HEK293T (cell line): ENCODE results near the gene FOXI2.

ENCODE experiments used
- ARNT ChIP-seq: fragments of 450-650 bp; IDR thresholded peaks from 2 replicates; pipeline ENCODE4 v1.6.1; 2017; ENCODE audit warnings: mild to moderate bottlenecking
- BHLHE40 ChIP-seq: fragments of 450-650 bp; IDR thresholded peaks from 2 replicates; pipeline ENCODE4 v1.6.1; 2016; ENCODE audit warnings: mild to moderate bottlenecking, moderate library complexity, borderline replicate concordance
- CTBP1 ChIP-seq: fragments of 450-650 bp; IDR thresholded peaks from 2 replicates; pipeline ENCODE4 v1.6.1; 2016; ENCODE audit warnings: borderline replicate concordance
- ELF4 ChIP-seq: fragments of 450-650 bp; IDR thresholded peaks from 2 replicates; pipeline ENCODE4 v1.6.1; 2017; ENCODE audit warnings: antibody characterized with exemption
- FOXA1 ChIP-seq: fragments of 450-650 bp; IDR thresholded peaks from 2 replicates; pipeline ENCODE4 v1.6.1; 2016; ENCODE audit warnings: mild to moderate bottlenecking
- FOXK2 ChIP-seq: fragments of 450-650 bp; IDR thresholded peaks from 2 replicates; pipeline ENCODE4 v1.6.1; 2016; ENCODE audit warnings: mild to moderate bottlenecking
- FOXM1 ChIP-seq: fragments of 450-650 bp; IDR thresholded peaks from 2 replicates; pipeline ENCODE4 v1.6.1; 2017; ENCODE audit warnings: mild to moderate bottlenecking, borderline replicate concordance
- HDGF ChIP-seq: fragments of 450-650 bp; IDR thresholded peaks from 2 replicates; pipeline ENCODE4 v1.6.1; 2017; ENCODE audit warnings: antibody characterized with exemption, borderline replicate concordance
- L3MBTL2 ChIP-seq: fragments of 450-650 bp; conservative IDR thresholded peaks from 2 replicates; pipeline ENCODE4 v1.6.1; 2016; ENCODE audit warnings: mild to moderate bottlenecking
- SP1 ChIP-seq: fragments of 450-650 bp; IDR thresholded peaks from 2 replicates; pipeline ENCODE4 v1.6.1; 2017
- SUZ12 ChIP-seq: fragments of 450-650 bp; IDR thresholded peaks from 2 replicates; pipeline ENCODE4 v1.6.1; 2016; ENCODE audit warnings: mild to moderate bottlenecking
- TARDBP ChIP-seq: fragments of 450-650 bp; IDR thresholded peaks from 2 replicates; pipeline ENCODE4 v1.6.1; 2016
- ZNF384 ChIP-seq: fragments of 450-650 bp; IDR thresholded peaks from 2 replicates; pipeline ENCODE4 v1.6.1; 2016
- TF ChIP-seq, protein P1 (sequence below): fragments of 450-650 bp; IDR thresholded peaks from 2 replicates; pipeline ENCODE4 v1.6.1; 2016

DNA sequence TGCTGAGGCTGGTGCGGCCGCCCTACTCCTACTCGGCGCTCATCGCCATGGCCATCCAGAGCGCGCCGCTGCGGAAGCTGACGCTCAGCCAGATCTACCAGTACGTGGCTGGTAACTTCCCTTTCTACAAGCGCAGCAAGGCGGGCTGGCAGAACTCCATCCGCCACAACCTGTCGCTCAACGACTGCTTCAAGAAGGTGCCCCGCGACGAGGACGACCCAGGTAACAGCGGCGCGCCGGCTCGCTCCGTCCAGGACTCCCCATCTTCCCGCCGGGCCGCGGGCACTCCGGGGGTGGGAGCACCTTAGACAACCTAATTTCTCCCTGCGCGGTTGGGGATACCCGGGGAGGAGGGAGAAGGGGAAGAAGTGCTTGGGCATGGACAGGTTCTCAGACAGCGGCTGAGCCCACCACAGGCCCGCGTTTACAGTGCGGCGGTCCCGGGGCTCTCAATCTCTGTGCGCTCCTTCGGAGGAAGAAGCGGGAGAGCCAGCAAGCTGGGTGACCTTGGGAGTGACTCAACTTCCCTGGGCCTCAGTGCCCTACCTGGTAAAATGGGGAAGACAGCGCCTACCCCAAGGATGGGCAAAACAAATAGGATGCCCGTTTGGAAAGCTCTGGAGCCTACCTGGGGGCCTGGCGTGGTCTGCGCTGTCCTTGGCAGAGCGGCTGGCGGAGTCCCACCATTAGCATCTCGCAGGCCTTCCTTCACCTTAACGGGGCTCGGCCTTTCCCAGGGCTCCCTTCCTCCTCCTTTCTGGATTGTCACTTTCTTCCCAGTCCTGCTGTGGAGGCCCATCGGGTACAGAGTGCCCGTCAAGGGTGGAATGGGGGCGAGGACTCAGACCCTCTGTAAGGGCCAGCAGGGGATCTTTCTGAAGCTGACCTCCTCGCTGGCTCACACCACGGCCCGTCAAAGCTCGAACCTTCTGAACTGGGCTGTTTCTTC lies 852 bp downstream of the FOXI2 start:
- TF ChIP-seq FOXM1 (no peak), SUZ12 (no peak), BHLHE40 (no peak), SP1 (no peak), CTBP1 (no peak), TARDBP (no peak), L3MBTL2 (no peak), FOXA1 (no peak), FOXK2 (no peak), ARNT (no peak), HDGF (no peak), ELF4 (no peak), ZNF384 (no peak)
- TF ChIP-seq, protein P1, sequence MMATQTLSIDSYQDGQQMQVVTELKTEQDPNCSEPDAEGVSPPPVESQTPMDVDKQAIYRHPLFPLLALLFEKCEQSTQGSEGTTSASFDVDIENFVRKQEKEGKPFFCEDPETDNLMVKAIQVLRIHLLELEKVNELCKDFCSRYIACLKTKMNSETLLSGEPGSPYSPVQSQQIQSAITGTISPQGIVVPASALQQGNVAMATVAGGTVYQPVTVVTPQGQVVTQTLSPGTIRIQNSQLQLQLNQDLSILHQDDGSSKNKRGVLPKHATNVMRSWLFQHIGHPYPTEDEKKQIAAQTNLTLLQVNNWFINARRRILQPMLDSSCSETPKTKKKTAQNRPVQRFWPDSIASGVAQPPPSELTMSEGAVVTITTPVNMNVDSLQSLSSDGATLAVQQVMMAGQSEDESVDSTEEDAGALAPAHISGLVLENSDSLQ = no peak
